Ishikawa (cell line): ENCODE data around the gene GFI1B.

Source experiments
- CEBPB ChIP-seq: IDR thresholded peaks from 2 replicates; pipeline ENCODE4 v1.6.1; 2012
- CREB1 ChIP-seq: IDR thresholded peaks from 2 replicates; pipeline ENCODE4 v1.6.1; 2012; ENCODE audit warnings: low read depth
- EP300 ChIP-seq: IDR thresholded peaks from 2 replicates; pipeline ENCODE4 v1.6.1; 2012; ENCODE audit warnings: borderline replicate concordance
- FOXM1 ChIP-seq: IDR thresholded peaks from 2 replicates; pipeline ENCODE4 v1.6.1; 2012; ENCODE audit warnings: low read depth, borderline replicate concordance
- MAX ChIP-seq: IDR thresholded peaks from 2 replicates; pipeline ENCODE4 v1.6.1; 2012
- NFIC ChIP-seq: IDR thresholded peaks from 2 replicates; pipeline ENCODE4 v1.6.1; 2012
- RAD21 ChIP-seq: IDR thresholded peaks from 2 replicates; pipeline ENCODE4 v1.6.1; 2012; ENCODE audit warnings: low read depth
- REST ChIP-seq: IDR thresholded peaks from 2 replicates; pipeline ENCODE4 v1.6.1; 2012; ENCODE audit warnings: low read depth, mild to moderate bottlenecking
- TAF1 ChIP-seq: IDR thresholded peaks from 2 replicates; pipeline ENCODE4 v1.6.1; 2012; ENCODE audit warnings: low read depth, mild to moderate bottlenecking
- TCF12 ChIP-seq: IDR thresholded peaks from 2 replicates; pipeline ENCODE4 v1.6.1; 2012; ENCODE audit warnings: low read depth
- USF1 ChIP-seq: IDR thresholded peaks from 2 replicates; pipeline ENCODE4 v1.6.1; 2012
- YY1 ChIP-seq: IDR thresholded peaks from 2 replicates; pipeline ENCODE4 v1.6.1; 2012; ENCODE audit warnings: low read depth
- ZBTB7A ChIP-seq: IDR thresholded peaks from 2 replicates; pipeline ENCODE4 v1.6.1; 2012; ENCODE audit warnings: low read depth

- TF ChIP-seq USF1 = no peak
- no peak for TF ChIP-seq REST
- no peak for TF ChIP-seq EP300
- no peak for TF ChIP-seq TAF1
- no peak for TF ChIP-seq CREB1
- no peak for TF ChIP-seq MAX
- TF ChIP-seq YY1 = no peak
- TF ChIP-seq FOXM1 = no peak
- no peak for TF ChIP-seq ZBTB7A
- no peak for TF ChIP-seq RAD21
- TF ChIP-seq CEBPB = no peak
- TF ChIP-seq NFIC = no peak
- TF ChIP-seq TCF12 = no peak
Measured at GRCh38 chr9:132988244-132989013, 9.9 kb downstream of the GFI1B start.
